K562 (cell line): Measurements from ENCODE around the gene IL17RC. TPM values are rescaled to one million over a fixed set of nuclear protein-coding genes. Genes with fewer than 3 reads are reported as not detected.
A peak's percentile ranks its signal among the peaks of the same experiment; 100 is the strongest.

Experiments used
- CXXC5 ChIP-seq: fragments of 250-450 bp; sonication (Bioruptor Pico); IDR thresholded peaks from 2 replicates; pipeline ENCODE4 v1.8.0; 2022; ENCODE audit warnings: inconsistent platforms, mild to moderate bottlenecking, moderate library complexity
- MEF2D ChIP-seq: conservative IDR thresholded peaks from 2 replicates; pipeline ENCODE4 v1.6.1; 2016; ENCODE audit warnings: low read depth, missing genetic modification characterization, missing compliant biosample characterization
- MYC ChIP-seq, 2 experiments: fragments of 250-450 bp in 1 of 2; sonication (Bioruptor Pico) in 1 of 2; IDR thresholded peaks; 2 replicates each; pipeline versions ENCODE4 v1.5.1 to v1.6.1; 2012 to 2021; ENCODE audit warnings: low read depth in 2 of 2, borderline replicate concordance in 1 of 2, improper control_type of control experiment in 1 of 2, low read length in 1 of 2, mild to moderate bottlenecking in 1 of 2, moderate library complexity in 1 of 2
- PTRF ChIP-seq: fragments of 450-650 bp; IDR thresholded peaks from 2 replicates; pipeline ENCODE4 v1.6.1; 2016; ENCODE audit warnings: mild to moderate bottlenecking, missing genetic modification characterization, missing compliant biosample characterization
- RUNX1 ChIP-seq: sonication (generic); IDR thresholded peaks from 2 replicates; pipeline ENCODE4 v1.6.1; 2016; ENCODE audit warnings: antibody characterized with exemption, low read depth
- TBL1XR1 ChIP-seq, 2 experiments: IDR thresholded peaks; 2 replicates each; pipeline ENCODE4 v1.6.1; 2012; ENCODE audit warnings: improper control_type of control experiment in 2 of 2, low read length in 2 of 2, mild to moderate bottlenecking in 1 of 2
- TEAD4 ChIP-seq, 2 experiments: sonication (generic) in 1 of 2; formaldehyde crosslinking in 1 of 2; IDR thresholded peaks; 2 replicates each; pipeline versions ENCODE4 v1.6.1 to v1.8.0; 2012 to 2022; ENCODE audit warnings: borderline replicate concordance in 1 of 2, inconsistent platforms in 1 of 2, low read length in 1 of 2, mild to moderate bottlenecking in 1 of 2, missing genetic modification reagents in 1 of 2
- ZNF644 ChIP-seq: fragments of 200-800 bp; sonication (Bioruptor generic); IDR thresholded peaks from 2 replicates; pipeline ENCODE4 v1.6.1; 2016; ENCODE audit warnings: low read depth, missing genetic modification characterization, missing compliant biosample characterization
- ZNF778 ChIP-seq: fragments of 450-650 bp; formaldehyde crosslinking; IDR thresholded peaks from 2 replicates; pipeline ENCODE4 v1.4.0; 2020; ENCODE audit warnings: mild to moderate bottlenecking, moderate library complexity
- ZNF830 ChIP-seq: fragments of 250-450 bp; sonication (Bioruptor Pico); IDR thresholded peaks from 2 replicates; pipeline ENCODE4 v1.5.0; 2021; ENCODE audit warnings: mild to moderate bottlenecking
- polyA plus RNA-seq, 8 experiments: library from polyadenylated mRNA; depleted of rRNA in 4 of 8; stranded (reverse) in 5 of 8; unstranded in 3 of 8; fragments of >200 nt; fragmentation: Nextera tagmentation in 2 of 8; fragmentation: Illumina TruSeq in 1 of 8; extraction: Ambion mirVana in 2 of 8; extraction: Trizol in 1 of 8; gene quantifications; 2 replicates each; pipeline versions ENCODE4 v1.2.1 to v1.2.3, GENCODE V29; 2011 to 2014; ENCODE audit warnings: inconsistent platforms in 1 of 8, missing spikeins in 1 of 8
- total RNA-seq, 7 experiments: library from RNA; depleted of rRNA in 6 of 7; stranded (reverse); fragments of >200 nt in 6 of 7; fragmentation: Illumina TruSeq in 2 of 7; extraction: Trizol in 2 of 7; gene quantifications; 2 replicates each; pipeline versions ENCODE4 v1.2.1 to v1.2.3, GENCODE V29; 2011 to 2021; ENCODE audit warnings: low replicate concordance in 1 of 7
- TF ChIP-seq, protein P1 (sequence below), 2 experiments: fragments of 250-450 bp in 1 of 2; fragments of 450-650 bp in 1 of 2; sonication (Bioruptor Pico) in 1 of 2; IDR thresholded peaks; 2 replicates each; pipeline versions ENCODE4 v1.6.1 to v1.8.0; 2016 to 2021; ENCODE audit warnings: mild to moderate bottlenecking in 2 of 2, moderate library complexity in 2 of 2, missing compliant biosample characterization in 1 of 2, missing genetic modification characterization in 1 of 2
- TF ChIP-seq, protein P2 (sequence below): sonication (generic); formaldehyde crosslinking; IDR thresholded peaks from 2 replicates; pipeline ENCODE4 v1.8.1; 2023; ENCODE audit warnings: mild to moderate bottlenecking, missing genetic modification reagents, moderate library complexity
- TF ChIP-seq, protein P3 (sequence below): fragments of 450-650 bp; IDR thresholded peaks from 2 replicates; pipeline ENCODE4 v1.6.1; 2018; ENCODE audit warnings: mild to moderate bottlenecking, low read depth; ENCODE audit not compliant: partially characterized antibody
- TF ChIP-seq, protein P4 (sequence below): sonication (generic); formaldehyde crosslinking; IDR thresholded peaks from 2 replicates; pipeline ENCODE4 v1.9.0; 2022; ENCODE audit warnings: mild to moderate bottlenecking, missing genetic modification reagents
- TF ChIP-seq, protein P5 (sequence below): sonication (generic); formaldehyde crosslinking; IDR thresholded peaks from 2 replicates; pipeline ENCODE4 v1.8.0; 2023; ENCODE audit warnings: mild to moderate bottlenecking, missing genetic modification reagents
- TF ChIP-seq, protein P6 (sequence below): fragments of 250-450 bp; sonication (Bioruptor Pico); IDR thresholded peaks from 2 replicates; pipeline ENCODE4 v1.5.0; 2021; ENCODE audit warnings: mild to moderate bottlenecking, borderline replicate concordance

The IL17RC gene
- total and polyA plus RNA-seq, 9 of the 15 experiments (the other 6 are each of a cell fraction or from before 2014, with no cell fraction given) = 0.15 to 11.4 (median 7.1) TPM; not detected in 1

DNA sequence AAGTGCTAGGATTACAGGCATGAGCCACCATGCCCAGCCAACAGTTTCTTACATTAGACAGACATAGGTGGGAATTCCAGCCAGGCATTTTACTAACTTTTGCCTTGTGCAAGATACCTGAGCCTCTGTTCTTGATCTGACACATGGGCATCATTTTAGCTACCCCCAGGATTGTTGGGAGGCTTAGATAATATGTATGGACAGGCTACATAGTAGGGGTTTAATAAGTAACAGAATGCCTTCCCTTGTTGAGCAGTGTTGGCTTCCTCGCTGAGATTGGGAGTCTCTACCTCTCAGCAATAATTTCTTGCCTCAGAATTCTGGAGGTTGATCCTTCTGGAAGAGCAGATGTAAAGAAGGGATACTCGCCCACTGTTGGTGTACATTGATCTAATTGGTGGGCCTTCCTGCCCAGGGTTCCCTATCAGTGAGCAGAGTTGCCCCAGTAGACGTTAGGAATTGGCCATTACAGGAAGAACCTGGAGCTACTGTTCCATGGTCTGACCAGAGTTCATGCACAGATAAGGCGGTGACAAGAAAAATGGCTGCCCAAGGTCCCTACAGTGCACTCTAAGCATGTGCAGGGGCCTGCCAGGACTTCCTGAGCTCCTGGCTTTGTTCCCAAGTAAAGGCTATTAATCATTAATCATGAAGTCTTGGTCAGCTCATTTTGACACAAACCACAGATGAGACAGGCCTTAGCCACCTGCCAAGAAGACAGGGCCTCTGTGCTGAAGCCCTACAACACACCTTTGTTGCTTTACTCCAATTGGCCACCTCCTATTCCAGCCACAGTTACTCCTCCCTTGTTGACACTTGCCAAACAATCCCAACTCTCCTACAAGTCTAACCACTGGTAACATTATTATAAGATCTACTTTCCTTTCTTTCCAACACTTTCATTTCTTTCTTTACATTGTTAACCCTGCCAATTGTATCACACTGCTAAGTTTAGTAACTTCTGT, 19.2 kb upstream of the IL17RC start (continued):
- TF ChIP-seq, protein P1, sequence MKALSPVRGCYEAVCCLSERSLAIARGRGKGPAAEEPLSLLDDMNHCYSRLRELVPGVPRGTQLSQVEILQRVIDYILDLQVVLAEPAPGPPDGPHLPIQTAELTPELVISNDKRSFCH (CRISPR knock-in tag; IDR thresholded peaks at IDR 0.05) = no peak
- TF ChIP-seq, protein P1 (tag; IDR thresholded peaks at IDR 0.05) = peak; percentile 84; the same call in 1 of the 2 replicates
- TF ChIP-seq, protein P2, sequence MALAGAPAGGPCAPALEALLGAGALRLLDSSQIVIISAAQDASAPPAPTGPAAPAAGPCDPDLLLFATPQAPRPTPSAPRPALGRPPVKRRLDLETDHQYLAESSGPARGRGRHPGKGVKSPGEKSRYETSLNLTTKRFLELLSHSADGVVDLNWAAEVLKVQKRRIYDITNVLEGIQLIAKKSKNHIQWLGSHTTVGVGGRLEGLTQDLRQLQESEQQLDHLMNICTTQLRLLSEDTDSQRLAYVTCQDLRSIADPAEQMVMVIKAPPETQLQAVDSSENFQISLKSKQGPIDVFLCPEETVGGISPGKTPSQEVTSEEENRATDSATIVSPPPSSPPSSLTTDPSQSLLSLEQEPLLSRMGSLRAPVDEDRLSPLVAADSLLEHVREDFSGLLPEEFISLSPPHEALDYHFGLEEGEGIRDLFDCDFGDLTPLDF (CRISPR knock-in tag) = no peak
- TF ChIP-seq, protein P3, sequence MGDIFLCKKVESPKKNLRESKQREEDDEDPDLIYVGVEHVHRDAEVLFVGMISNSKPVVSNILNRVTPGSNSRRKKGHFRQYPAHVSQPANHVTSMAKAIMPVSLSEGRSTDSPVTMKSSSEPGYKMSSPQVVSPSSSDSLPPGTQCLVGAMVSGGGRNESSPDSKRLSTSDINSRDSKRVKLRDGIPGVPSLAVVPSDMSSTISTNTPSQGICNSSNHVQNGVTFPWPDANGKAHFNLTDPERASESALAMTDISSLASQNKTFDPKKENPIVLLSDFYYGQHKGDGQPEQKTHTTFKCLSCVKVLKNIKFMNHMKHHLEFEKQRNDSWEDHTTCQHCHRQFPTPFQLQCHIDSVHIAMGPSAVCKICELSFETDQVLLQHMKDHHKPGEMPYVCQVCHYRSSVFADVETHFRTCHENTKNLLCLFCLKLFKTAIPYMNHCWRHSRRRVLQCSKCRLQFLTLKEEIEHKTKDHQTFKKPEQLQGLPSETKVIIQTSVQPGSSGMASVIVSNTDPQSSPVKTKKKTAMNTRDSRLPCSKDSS = no peak
- 0 out of 2 replicates have a peak, but pooled peaks have one; percentile 36 for TF ChIP-seq ZNF830 (CRISPR knock-in tag)
- TF ChIP-seq MYC (IDR thresholded peaks at IDR 0.05; ENCODE audit: low read depth, low read length) = peak; percentile 84
- no peak for TF ChIP-seq MYC (CRISPR knock-in tag; IDR thresholded peaks at IDR 0.05; ENCODE audit: borderline replicate concordance, low read depth)
- TF ChIP-seq, protein P4, sequence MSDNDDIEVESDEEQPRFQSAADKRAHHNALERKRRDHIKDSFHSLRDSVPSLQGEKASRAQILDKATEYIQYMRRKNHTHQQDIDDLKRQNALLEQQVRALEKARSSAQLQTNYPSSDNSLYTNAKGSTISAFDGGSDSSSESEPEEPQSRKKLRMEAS (CRISPR knock-in tag) = peak; percentile 81
- TF ChIP-seq ZNF778 (CRISPR knock-in tag) = no peak
- TF ChIP-seq, protein P5, sequence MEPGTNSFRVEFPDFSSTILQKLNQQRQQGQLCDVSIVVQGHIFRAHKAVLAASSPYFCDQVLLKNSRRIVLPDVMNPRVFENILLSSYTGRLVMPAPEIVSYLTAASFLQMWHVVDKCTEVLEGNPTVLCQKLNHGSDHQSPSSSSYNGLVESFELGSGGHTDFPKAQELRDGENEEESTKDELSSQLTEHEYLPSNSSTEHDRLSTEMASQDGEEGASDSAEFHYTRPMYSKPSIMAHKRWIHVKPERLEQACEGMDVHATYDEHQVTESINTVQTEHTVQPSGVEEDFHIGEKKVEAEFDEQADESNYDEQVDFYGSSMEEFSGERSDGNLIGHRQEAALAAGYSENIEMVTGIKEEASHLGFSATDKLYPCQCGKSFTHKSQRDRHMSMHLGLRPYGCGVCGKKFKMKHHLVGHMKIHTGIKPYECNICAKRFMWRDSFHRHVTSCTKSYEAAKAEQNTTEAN (CRISPR knock-in tag) = no peak
- TF ChIP-seq CXXC5 (CRISPR knock-in tag) = peak; percentile 54
- TF ChIP-seq RUNX1 = no peak
- TF ChIP-seq, protein P6, sequence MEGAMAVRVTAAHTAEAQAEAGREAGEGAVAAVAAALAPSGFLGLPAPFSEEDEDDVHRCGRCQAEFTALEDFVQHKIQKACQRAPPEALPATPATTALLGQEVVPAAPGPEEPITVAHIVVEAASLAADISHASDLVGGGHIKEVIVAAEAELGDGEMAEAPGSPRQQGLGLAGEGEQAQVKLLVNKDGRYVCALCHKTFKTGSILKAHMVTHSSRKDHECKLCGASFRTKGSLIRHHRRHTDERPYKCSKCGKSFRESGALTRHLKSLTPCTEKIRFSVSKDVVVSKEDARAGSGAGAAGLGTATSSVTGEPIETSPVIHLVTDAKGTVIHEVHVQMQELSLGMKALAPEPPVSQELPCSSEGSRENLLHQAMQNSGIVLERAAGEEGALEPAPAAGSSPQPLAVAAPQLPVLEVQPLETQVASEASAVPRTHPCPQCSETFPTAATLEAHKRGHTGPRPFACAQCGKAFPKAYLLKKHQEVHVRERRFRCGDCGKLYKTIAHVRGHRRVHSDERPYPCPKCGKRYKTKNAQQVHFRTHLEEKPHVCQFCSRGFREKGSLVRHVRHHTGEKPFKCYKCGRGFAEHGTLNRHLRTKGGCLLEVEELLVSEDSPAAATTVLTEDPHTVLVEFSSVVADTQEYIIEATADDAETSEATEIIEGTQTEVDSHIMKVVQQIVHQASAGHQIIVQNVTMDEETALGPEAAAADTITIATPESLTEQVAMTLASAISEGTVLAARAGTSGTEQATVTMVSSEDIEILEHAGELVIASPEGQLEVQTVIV = no peak
- peak; percentile 69; the same call in 1 of the 2 replicates for TF ChIP-seq MEF2D (tag)
- peak; percentile 21; the same call in 1 of the 2 replicates for TF ChIP-seq TEAD4 (IDR thresholded peaks at IDR 0.05; ENCODE audit: low read length)
- no peak for TF ChIP-seq TEAD4 (CRISPR knock-in tag; IDR thresholded peaks at IDR 0.05; ENCODE audit: borderline replicate concordance)
- TF ChIP-seq ZNF644 = peak; percentile 83; the same call in 1 of the 2 replicates
- 0 out of 4 replicates have a peak, but pooled peaks of 1 of the 2 experiments have one; percentile 23 for TF ChIP-seq TBL1XR1 (IDR thresholded peaks at IDR 0.05; ENCODE audit: low read length in 2 of 2)
- peak; percentile 61; the same call in 1 of the 2 replicates for TF ChIP-seq PTRF (tag)
